Uterus (tissue), 4 donors: ENCODE data around the gene FDXR. TPM values are rescaled to one million over a fixed set of nuclear protein-coding genes. Genes with fewer than 3 reads are reported as not detected.

ENCODE experiments used
- DNase-seq, 2 donors: peaks; one replicate each; pipeline ENCODE4 v3.0.0-alpha.2; 2019 to 2020
- H3K27ac ChIP-seq, 2 donors: fragments of 200-600 bp; sonication (generic); 1 replicate in 1 of 2; 2 replicates in 1 of 2; pipeline ENCODE4 v1.5.1; 2016 to 2018
- H3K27me3 ChIP-seq, 2 donors: fragments of 200-600 bp; sonication (generic); one replicate each; pipeline ENCODE4 v1.5.1; 2018 to 2019; ENCODE audit warnings: control low read depth in 1 of 2
- H3K36me3 ChIP-seq, 2 donors: fragments of 200-600 bp; sonication (generic); one replicate each; pipeline ENCODE4 v1.5.1; 2019; ENCODE audit warnings: control low read depth in 1 of 2
- H3K4me1 ChIP-seq, 2 donors: fragments of 200-600 bp; sonication (generic); one replicate each; pipeline ENCODE4 v1.5.1; 2018 to 2019; ENCODE audit warnings: control low read depth in 1 of 2
- H3K4me3 ChIP-seq, 2 donors: fragments of 200-600 bp; sonication (generic); 1 replicate in 1 of 2; 2 replicates in 1 of 2; pipeline ENCODE4 v1.5.1; 2018 to 2019; ENCODE audit warnings: mild to moderate bottlenecking in 1 of 2
- H3K9me3 ChIP-seq, 2 donors: fragments of 200-600 bp; sonication (generic); one replicate each; pipeline ENCODE4 v1.5.1; 2019; ENCODE audit warnings: control low read depth in 1 of 2
- POLR2A ChIP-seq, 2 donors: fragments of 450-650 bp; IDR thresholded peaks; one replicate each; pipeline ENCODE4 v1.6.1; 2016; ENCODE audit warnings: antibody characterized with exemption in 2 of 2, mild to moderate bottlenecking in 1 of 2, moderate library complexity in 1 of 2
- intact Hi-C: fragments of 100-400 bp; cut with DNase I; formaldehyde crosslinking; loops from one replicate; pipeline ENCODE4 v1.15.1; 2023; ENCODE audit warnings: low total_unique reads
- total RNA-seq, 4 donors: library from RNA; depleted of rRNA in 3 of 4; stranded (reverse); fragments of >200 nt in 3 of 4; gene quantifications; one replicate each; pipeline versions ENCODE4 v1.1.0 to v1.2.4, GENCODE V29; 2014 to 2023
- TF ChIP-seq, protein P1 (sequence below), 4 experiments: fragments of 200-600 bp in 2 of 4; fragments of 450-650 bp in 2 of 4; sonication (generic) in 2 of 4; IDR thresholded peaks; one replicate each; pipeline ENCODE4 v1.5.1; 2016 to 2019; ENCODE audit warnings: antibody characterized with exemption in 4 of 4, mild to moderate bottlenecking in 2 of 4, moderate library complexity in 1 of 4
- donor health status: DM: yes; HTN: yes; CAD: no.

FDXR gene
- total RNA-seq, 4 donors from 2014 or later: 5.1 to 13.4 (median 7.2) TPM; not detected in 1

DNA sequence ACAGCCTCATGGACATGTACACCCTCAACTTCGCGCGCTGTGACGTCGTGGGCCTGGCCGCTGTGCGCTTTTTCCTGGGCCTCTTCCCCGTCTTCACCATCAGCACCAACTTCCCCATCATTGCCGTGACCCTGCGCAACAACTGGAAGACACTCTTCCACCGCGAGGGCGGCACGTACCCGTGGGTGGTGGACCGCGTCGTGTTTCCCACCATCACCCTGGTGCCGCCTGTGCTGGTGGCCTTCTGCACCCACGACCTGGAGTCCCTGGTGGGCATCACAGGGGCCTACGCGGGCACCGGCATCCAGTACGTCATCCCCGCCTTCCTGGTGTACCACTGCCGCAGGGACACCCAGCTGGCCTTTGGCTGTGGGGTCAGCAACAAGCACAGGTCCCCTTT lies 36.6 kb downstream of the FDXR start:
- no peak overlapping the region for H3K27ac ChIP-seq
- H3K4me3 ChIP-seq: no peak overlapping the region
- peaks cover 0 to 4% of the 10 kb centered on the region in 2 donors for H3K4me1 ChIP-seq
- no peak for TF ChIP-seq POLR2A (IDR thresholded peaks at IDR 0.05)
- TF ChIP-seq, protein P1, sequence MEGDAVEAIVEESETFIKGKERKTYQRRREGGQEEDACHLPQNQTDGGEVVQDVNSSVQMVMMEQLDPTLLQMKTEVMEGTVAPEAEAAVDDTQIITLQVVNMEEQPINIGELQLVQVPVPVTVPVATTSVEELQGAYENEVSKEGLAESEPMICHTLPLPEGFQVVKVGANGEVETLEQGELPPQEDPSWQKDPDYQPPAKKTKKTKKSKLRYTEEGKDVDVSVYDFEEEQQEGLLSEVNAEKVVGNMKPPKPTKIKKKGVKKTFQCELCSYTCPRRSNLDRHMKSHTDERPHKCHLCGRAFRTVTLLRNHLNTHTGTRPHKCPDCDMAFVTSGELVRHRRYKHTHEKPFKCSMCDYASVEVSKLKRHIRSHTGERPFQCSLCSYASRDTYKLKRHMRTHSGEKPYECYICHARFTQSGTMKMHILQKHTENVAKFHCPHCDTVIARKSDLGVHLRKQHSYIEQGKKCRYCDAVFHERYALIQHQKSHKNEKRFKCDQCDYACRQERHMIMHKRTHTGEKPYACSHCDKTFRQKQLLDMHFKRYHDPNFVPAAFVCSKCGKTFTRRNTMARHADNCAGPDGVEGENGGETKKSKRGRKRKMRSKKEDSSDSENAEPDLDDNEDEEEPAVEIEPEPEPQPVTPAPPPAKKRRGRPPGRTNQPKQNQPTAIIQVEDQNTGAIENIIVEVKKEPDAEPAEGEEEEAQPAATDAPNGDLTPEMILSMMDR (IDR thresholded peaks at IDR 0.05): no peak
- DNase-seq: no peak
- H3K36me3 ChIP-seq: no peaks in the 10 kb centered on the region
- intact Hi-C loops: no loop called here
- no peaks in the 10 kb centered on the region for H3K27me3 ChIP-seq
- H3K9me3 ChIP-seq: no peaks in the 10 kb centered on the region

DNA sequence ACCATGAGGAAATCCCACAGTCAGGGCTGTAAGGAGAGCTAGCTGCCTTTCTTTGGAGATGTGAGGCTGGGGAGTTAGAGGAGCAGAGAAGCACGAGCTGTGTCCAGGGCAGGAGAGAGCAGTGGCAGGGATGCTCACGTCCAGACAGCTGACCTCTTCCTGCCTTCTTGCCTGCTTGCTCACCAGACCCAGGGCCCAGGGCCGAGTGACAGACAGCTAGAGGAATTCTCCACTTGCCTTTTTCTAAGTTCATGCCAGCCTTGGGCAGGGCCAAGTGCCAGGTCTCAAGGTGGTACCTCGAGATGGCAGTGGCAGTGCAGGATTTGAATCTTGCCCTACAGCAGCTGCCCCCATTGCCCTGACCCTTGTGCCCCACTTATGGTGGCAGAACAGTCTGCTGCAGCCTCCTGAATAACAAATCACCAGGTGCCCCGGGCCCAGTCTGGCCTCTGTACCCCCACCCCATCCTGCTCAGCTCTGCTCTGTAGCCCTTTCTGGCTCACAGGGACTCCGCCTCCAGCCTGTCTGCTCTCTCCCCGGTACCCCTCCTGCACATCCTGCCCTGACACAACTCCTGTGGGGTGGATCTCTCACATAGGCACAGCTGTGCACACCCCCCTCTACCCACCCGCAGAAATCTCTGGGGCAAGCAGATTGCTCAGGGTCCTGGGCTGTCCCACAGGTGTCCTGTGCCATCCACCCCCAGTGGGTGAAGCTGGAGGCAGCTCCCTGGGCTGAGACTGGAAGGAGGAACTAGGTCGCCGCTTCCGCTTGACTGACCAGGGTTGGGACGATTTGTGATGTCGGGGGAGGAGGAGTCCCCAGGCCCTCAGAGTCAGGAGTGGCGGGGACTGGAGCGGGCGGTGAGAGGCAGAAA lies 39.1 kb downstream of the FDXR start:
- H3K4me1 ChIP-seq: no peaks in the 10 kb centered on the region
- no peak overlapping the region for H3K4me3 ChIP-seq
- TF ChIP-seq, protein P1 (IDR thresholded peaks at IDR 0.05): no peak
- no peak for TF ChIP-seq POLR2A (IDR thresholded peaks at IDR 0.05)
- H3K36me3 ChIP-seq: no peaks in the 10 kb centered on the region
- no peak for DNase-seq
- no peak overlapping the region for H3K27ac ChIP-seq
- intact Hi-C loops: no loop called here
- H3K9me3 ChIP-seq: no peaks in the 10 kb centered on the region
- no peaks in the 10 kb centered on the region for H3K27me3 ChIP-seq

DNA sequence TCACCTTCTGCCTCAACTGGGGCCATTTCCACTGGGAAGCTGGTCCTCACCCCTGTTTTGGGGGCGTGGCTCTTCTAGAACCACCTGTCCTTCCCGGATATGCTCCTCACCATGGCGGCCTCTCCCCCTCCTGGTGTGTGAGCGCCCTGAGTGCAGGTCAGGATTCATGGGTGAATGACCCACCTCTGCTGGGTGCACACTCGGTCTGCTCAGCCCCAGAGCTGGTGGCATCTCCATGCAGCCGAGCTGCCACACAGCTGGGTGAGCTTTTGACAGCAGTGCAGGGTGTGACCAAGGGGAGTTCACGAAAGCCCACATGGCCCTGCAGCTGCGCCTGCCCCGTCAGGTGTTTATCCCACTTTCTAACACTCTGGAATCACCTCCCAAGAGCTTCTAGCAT lies 40.4 kb downstream of the FDXR start:
- TF ChIP-seq POLR2A (IDR thresholded peaks at IDR 0.05): no peak
- TF ChIP-seq, protein P1 (IDR thresholded peaks at IDR 0.05): no peak
- no peaks in the 10 kb centered on the region for H3K36me3 ChIP-seq

DNA sequence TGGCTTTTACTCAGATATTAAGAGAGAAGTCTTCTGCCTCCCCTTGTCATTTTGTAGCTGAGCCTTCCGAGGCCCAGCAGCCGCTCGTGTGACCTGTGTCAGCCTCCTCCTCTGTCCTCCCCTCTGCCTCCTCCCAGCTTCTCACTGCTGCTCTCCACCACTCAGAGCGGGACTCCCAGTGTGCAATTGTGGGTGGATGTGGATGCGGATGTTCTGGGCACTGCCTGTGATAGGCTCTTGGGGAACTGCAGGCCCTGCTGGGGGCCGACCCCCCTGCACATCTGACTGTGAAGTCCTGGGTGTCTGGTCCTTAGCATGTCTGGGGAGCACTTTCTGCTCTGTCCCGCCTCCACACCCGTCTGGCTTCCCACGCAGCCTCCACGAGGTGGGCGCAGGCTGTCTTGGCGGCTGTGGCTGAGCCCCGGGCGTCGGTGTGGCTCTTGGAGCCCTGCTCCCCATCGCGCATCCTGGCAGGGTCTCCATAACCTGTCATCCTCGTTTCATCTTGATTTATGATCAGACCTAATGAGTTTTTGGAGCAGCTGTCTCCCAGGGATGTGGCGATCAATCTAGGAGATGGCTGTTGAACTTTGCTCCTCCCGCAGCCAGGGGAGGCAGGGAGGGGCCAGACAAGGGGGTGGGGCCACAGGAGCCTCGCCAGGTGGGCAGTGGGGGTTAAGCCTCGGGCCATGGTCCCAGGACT lies 41.2 kb downstream of the FDXR start:
- Histone ChIP-seq H3K27me3 (no peaks in the 10 kb centered on the region), H3K9me3 (no peaks in the 10 kb centered on the region), H3K4me3 (no peak overlapping the region), H3K36me3 (no peaks in the 10 kb centered on the region), H3K4me1 (no peaks in the 10 kb centered on the region), H3K27ac (no peak overlapping the region)
- TF ChIP-seq POLR2A (IDR thresholded peaks at IDR 0.05): no peak
- TF ChIP-seq, protein P1 (IDR thresholded peaks at IDR 0.05): no peak
- intact Hi-C loops: no loop called here
- no peak for DNase-seq

More for the DNA sequence above, 40.4 kb downstream of the FDXR start:
- no peaks in the 10 kb centered on the region for H3K27me3 ChIP-seq
- no peaks in the 10 kb centered on the region for H3K9me3 ChIP-seq
- DNase-seq: no peak
- no peaks in the 10 kb centered on the region for H3K4me1 ChIP-seq
- H3K4me3 ChIP-seq: no peak overlapping the region
- no peak overlapping the region for H3K27ac ChIP-seq
- intact Hi-C loops: no loop called here

DNA sequence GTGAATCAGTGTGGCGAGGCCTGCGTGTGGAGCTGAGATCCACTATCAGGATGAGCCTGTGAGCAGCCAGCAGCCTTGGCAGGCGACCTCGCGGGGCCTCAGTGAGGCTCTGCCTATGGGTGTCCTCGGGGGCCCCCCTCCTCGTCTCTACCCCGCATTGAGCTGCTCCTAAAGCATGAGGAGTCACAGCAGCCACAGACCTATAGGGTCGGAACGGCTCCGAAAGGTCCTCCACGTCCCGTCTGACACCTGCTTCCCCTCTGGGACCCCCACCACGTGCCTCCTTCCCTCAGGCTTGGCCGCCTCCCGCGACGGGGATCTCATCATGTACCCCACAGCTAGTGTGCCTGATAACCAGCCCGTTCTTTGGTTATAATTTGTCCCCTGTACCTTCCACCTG lies 41.9 kb downstream of the FDXR start:
- intact Hi-C loops: no loop called here
- Histone ChIP-seq H3K9me3 (no peaks in the 10 kb centered on the region), H3K27ac (no peak overlapping the region), H3K27me3 (no peaks in the 10 kb centered on the region), H3K36me3 (no peaks in the 10 kb centered on the region), H3K4me3 (no peak overlapping the region), H3K4me1 (no peaks in the 10 kb centered on the region)
- no peak for TF ChIP-seq POLR2A (IDR thresholded peaks at IDR 0.05)
- TF ChIP-seq, protein P1 (IDR thresholded peaks at IDR 0.05): no peak
- no peak for DNase-seq
